Measurements from ENCODE around the gene TBC1D30. TPM values are rescaled to one million over a fixed set of nuclear protein-coding genes. Genes with fewer than 3 reads are reported as not detected.
A peak's percentile ranks its signal among the peaks of the same experiment; 100 is the strongest.

Gene TBC1D30
- total RNA-seq, 4 donors from 2014 or later, result 1.9 to 4.0 (median 2.7) TPM

- TF ChIP-seq EP300 (IDR thresholded peaks at IDR 0.05), result no peak
- intact Hi-C loops (cut with DNase I), result loop anchor here (5.0 to 10.0 kb wide), 4 partner anchors 235 to 1218 kb away; partner anchors contain the start of gene WIF1
- H3K9me3 ChIP-seq, result no peaks in the 10 kb centered on the region
- H3K4me1 ChIP-seq, result no peaks in the 10 kb centered on the region
- 73% methylated on average over 11 of the region's 11 CpGs for WGBS
- DNase-seq (ENCODE audit: extremely low spot score), result no peak
- H3K27ac ChIP-seq (replicated peaks in 1 of 4), result no peak overlapping the region
- no peaks in the 10 kb centered on the region for H3K36me3 ChIP-seq
- peaks cover 0 to 4% (median 0%) of the 10 kb centered on the region in 4 donors for H3K27me3 ChIP-seq
- H3K4me3 ChIP-seq, result no peak overlapping the region
Measured at GRCh38 chr12:64889434-64890216, 65.2 kb downstream of the TBC1D30 start.

GRCh38 chr12:64890873-64891468 is 66.5 kb downstream of the TBC1D30 start:
- intact Hi-C loops (cut with DNase I), result loop anchor here (5.0 to 10.0 kb wide), 4 partner anchors 234 to 1216 kb away; partner anchors contain the start of gene WIF1
- no peaks in the 10 kb centered on the region for H3K9me3 ChIP-seq

GRCh38 chr12:64891629-64892028 is 67.2 kb downstream of the TBC1D30 start:
- TF ChIP-seq POLR2AphosphoS5 (IDR thresholded peaks at IDR 0.05) (no peak), POLR2A (IDR thresholded peaks at IDR 0.05; ENCODE audit: low read depth) (no peak), EP300 (IDR thresholded peaks at IDR 0.05) (no peak), CTCF (IDR thresholded peaks at IDR 0.05) (no peak)
- Histone ChIP-seq H3K4me3 (no peak overlapping the region), H3K36me3 (no peaks in the 10 kb centered on the region), H3K27ac (replicated peaks in 1 of 4) (no peak overlapping the region), H3K9me3 (no peaks in the 10 kb centered on the region), H3K4me1 (no peaks in the 10 kb centered on the region), H3K27me3 (peaks cover 0 to 4% (median 0%) of the 10 kb centered on the region in 4 donors)
- 73% methylated on average over 1 of the region's 1 CpG for WGBS
- DNase-seq (ENCODE audit: extremely low spot score), result no peak
- intact Hi-C loops (cut with DNase I), result loop anchor here (5.0 to 10.0 kb wide), 4 partner anchors 233 to 1216 kb away; partner anchors contain the start of gene WIF1

More at GRCh38 chr12:64890873-64891468, 66.5 kb downstream of the TBC1D30 start:
- no peaks in the 10 kb centered on the region for H3K4me1 ChIP-seq
- no peak for DNase-seq (ENCODE audit: extremely low spot score)
- H3K27ac ChIP-seq (replicated peaks in 1 of 4), result no peak overlapping the region
- H3K4me3 ChIP-seq, result no peak overlapping the region
- WGBS, result 56% methylated on average over 6 of the region's 6 CpGs
- TF ChIP-seq CTCF (IDR thresholded peaks at IDR 0.05), result peak; percentile 79 to 83 (median 80)
- no peak for TF ChIP-seq POLR2AphosphoS5 (IDR thresholded peaks at IDR 0.05)
- H3K36me3 ChIP-seq, result no peaks in the 10 kb centered on the region
- peaks cover 0 to 4% (median 0%) of the 10 kb centered on the region in 4 donors for H3K27me3 ChIP-seq

GRCh38 chr12:64892561-64892960 is 68.1 kb downstream of the TBC1D30 start:
- H3K9me3 ChIP-seq, result no peaks in the 10 kb centered on the region
- no peak for DNase-seq (ENCODE audit: extremely low spot score)
- intact Hi-C loops (cut with DNase I), result loop anchor here (5.0 to 10.0 kb wide), 4 partner anchors 232 to 1215 kb away; partner anchors contain the start of gene WIF1
- 96% methylated on average over 4 of the region's 4 CpGs for WGBS
- no peak for TF ChIP-seq POLR2A (IDR thresholded peaks at IDR 0.05; ENCODE audit: low read depth)
- no peak for TF ChIP-seq CTCF (IDR thresholded peaks at IDR 0.05)
- TF ChIP-seq EP300 (IDR thresholded peaks at IDR 0.05), result no peak
- no peak for TF ChIP-seq POLR2AphosphoS5 (IDR thresholded peaks at IDR 0.05)
- H3K4me1 ChIP-seq, result no peaks in the 10 kb centered on the region
- no peak overlapping the region for H3K4me3 ChIP-seq
- no peak overlapping the region for H3K27ac ChIP-seq (replicated peaks in 1 of 4)
- H3K27me3 ChIP-seq, result peaks cover 0 to 4% (median 0%) of the 10 kb centered on the region in 4 donors
- no peaks in the 10 kb centered on the region for H3K36me3 ChIP-seq

GRCh38 chr12:64893961-64894360 is 69.5 kb downstream of the TBC1D30 start:
- Histone ChIP-seq H3K27me3 (peaks cover 0 to 4% (median 0%) of the 10 kb centered on the region in 4 donors), H3K27ac (replicated peaks in 1 of 4) (no peak overlapping the region), H3K4me1 (no peaks in the 10 kb centered on the region), H3K9me3 (no peaks in the 10 kb centered on the region), H3K4me3 (no peak overlapping the region), H3K36me3 (no peaks in the 10 kb centered on the region)
- TF ChIP-seq POLR2AphosphoS5 (IDR thresholded peaks at IDR 0.05), result no peak
- no peak for TF ChIP-seq POLR2A (IDR thresholded peaks at IDR 0.05; ENCODE audit: low read depth)
- TF ChIP-seq EP300 (IDR thresholded peaks at IDR 0.05), result no peak
- TF ChIP-seq CTCF (IDR thresholded peaks at IDR 0.05), result no peak
- WGBS, result 81% methylated on average over 4 of the region's 4 CpGs
- intact Hi-C loops (cut with DNase I), result loop anchor here (5.0 to 10.0 kb wide), 4 partner anchors 231 to 1213 kb away; partner anchors contain the start of gene WIF1
- no peak for DNase-seq (ENCODE audit: extremely low spot score)
